OCI-LY7 (cell line): ENCODE results near the gene ADGRD2. TPM values are rescaled to one million over a fixed set of nuclear protein-coding genes. Genes with fewer than 3 reads are reported as not detected.

ENCODE experiments used
- BruUV-seq: library from RNA; stranded (reverse); fragments of 400-500 nt; replicated peaks from 2 replicates; lab custom pipeline; 2021; lab: Mats Ljungman, UMichigan
- CTCF ChIA-PET: fragments of 300-600 bp; sonication (Branson Sonifier 250); formaldehyde crosslinking; loops from one replicate; lab custom pipeline; 2022; ENCODE audit warnings: antibody characterized with exemption; ENCODE audit not compliant: unreplicated experiment; lab: Charles Lee
- POLR2A ChIA-PET: fragments of 300-600 bp; sonication (Branson Sonifier 250); formaldehyde crosslinking; loops from one replicate; lab custom pipeline; 2022; ENCODE audit warnings: antibody characterized with exemption; lab: Charles Lee
- DNase-seq: peaks from one replicate; pipeline ENCODE4 v3.0.0-alpha.2; 2015; ENCODE audit warnings: low spot score
- H2AFZ ChIP-seq: fragments of 200-600 bp; sonication (generic), shearing (Covaris generic); 2 replicates; pipeline ENCODE4 v1.6.1; 2014; ENCODE audit warnings: mild to moderate bottlenecking, antibody characterized with exemption, low read length, moderate library complexity
- H3K27ac ChIP-seq: fragments of 200-600 bp; sonication (generic); 2 replicates; pipeline ENCODE4 v1.5.1; 2014; ENCODE audit warnings: mixed run types, low read depth, mild to moderate bottlenecking, moderate library complexity, low read length, inconsistent platforms; ENCODE audit not compliant: poor library complexity, severe bottlenecking
- H3K36me3 ChIP-seq: fragments of 200-600 bp; sonication (generic); 2 replicates; pipeline ENCODE4 v1.6.1; 2014; ENCODE audit warnings: mild to moderate bottlenecking, antibody characterized with exemption, low read length, moderate library complexity, mixed read lengths; ENCODE audit not compliant: insufficient read depth
- H3K4me1 ChIP-seq: fragments of 200-600 bp; sonication (generic); 2 replicates; pipeline ENCODE4 v1.5.1; 2014; ENCODE audit warnings: mild to moderate bottlenecking, low read length; ENCODE audit not compliant: insufficient read depth, poor library complexity, severe bottlenecking
- H3K4me2 ChIP-seq: fragments of 200-600 bp; sonication (generic); 2 replicates; pipeline ENCODE4 v1.6.1; 2014; ENCODE audit warnings: mild to moderate bottlenecking, low read length
- H3K4me3 ChIP-seq: fragments of 200-600 bp; sonication (generic); 2 replicates; pipeline ENCODE4 v1.5.1; 2014; ENCODE audit warnings: mild to moderate bottlenecking, low read depth, low read length; ENCODE audit not compliant: poor library complexity, severe bottlenecking
- H3K79me2 ChIP-seq: fragments of 200-600 bp; sonication (generic); 2 replicates; pipeline ENCODE4 v1.6.1; 2016; ENCODE audit warnings: low read depth, mild to moderate bottlenecking, low read length, moderate library complexity, mixed read lengths; ENCODE audit not compliant: insufficient read depth
- H3K9me2 ChIP-seq: fragments of 200-600 bp; sonication (generic); 2 replicates; pipeline ENCODE4 v1.6.1; 2016; ENCODE audit warnings: mild to moderate bottlenecking, low read length, mixed read lengths; ENCODE audit not compliant: insufficient read depth
- H3K9me3 ChIP-seq: fragments of 200-600 bp; sonication (generic); 2 replicates; pipeline ENCODE4 v1.6.1; 2014; ENCODE audit warnings: mild to moderate bottlenecking, mixed run types, low read length, mixed read lengths
- H4K20me1 ChIP-seq: fragments of 200-600 bp; sonication (generic); 2 replicates; pipeline ENCODE4 v1.6.1; 2014; ENCODE audit warnings: mild to moderate bottlenecking, antibody characterized with exemption, low read length, moderate library complexity, mixed read lengths; ENCODE audit not compliant: insufficient read depth
- EZH2phosphoT487 ChIP-seq: fragments of 200-600 bp; sonication (generic); IDR thresholded peaks from 2 replicates; pipeline ENCODE4 v1.6.1; 2018; ENCODE audit warnings: low read depth, borderline replicate concordance, mild to moderate bottlenecking, mixed run types, antibody characterized with exemption, low read length, moderate library complexity, mixed read lengths
- intact Hi-C: fragments of 100-400 bp; cut with micrococcal nuclease; formaldehyde crosslinking; loops from one replicate; pipeline ENCODE4 v1.10.0; 2022; ENCODE audit not compliant: unreplicated experiment
- total RNA-seq, 2 experiments: library from RNA; depleted of rRNA in 1 of 2; stranded (reverse); fragments of >200 nt in 1 of 2; shearing (Covaris generic) in 1 of 2; gene quantifications; 2 replicates each; pipeline ENCODE4 v1.2.3, GENCODE V29; 2014 to 2022
- TF ChIP-seq, protein P1 (sequence below): fragments of 200-600 bp; sonication (generic); conservative IDR thresholded peaks from 2 replicates; pipeline ENCODE4 v1.5.1; 2014; ENCODE audit warnings: mild to moderate bottlenecking, antibody characterized with exemption, low read length, moderate library complexity, mixed read lengths

ADGRD2 gene
- total RNA-seq, 2 experiments from 2014 or later = not detected

DNA sequence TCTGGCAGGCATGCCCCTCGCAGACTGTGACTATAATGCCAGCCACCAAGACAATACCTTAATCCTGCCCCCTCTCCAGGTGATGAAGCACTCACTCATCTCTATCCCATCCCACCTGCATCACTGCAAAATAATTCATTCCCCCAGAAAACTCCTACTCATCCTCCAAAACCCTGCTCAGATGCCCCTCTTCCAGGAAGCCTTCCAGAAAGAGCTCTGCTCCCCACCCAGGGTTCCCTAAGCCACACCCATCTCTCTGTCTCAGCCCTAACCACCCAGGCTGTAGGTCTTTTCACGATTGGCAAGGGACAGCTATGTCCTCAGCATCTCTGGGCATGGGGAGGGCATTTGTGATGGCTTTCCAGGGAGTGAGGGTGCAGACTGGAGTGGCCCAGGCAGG lies 39.8 kb downstream of the ADGRD2 start:
- Histone ChIP-seq H3K9me3 (no peaks in the 10 kb centered on the region), H3K79me2 (no peaks in the 10 kb centered on the region), H3K27ac (no peak overlapping the region), H2AFZ (no peak overlapping the region), H3K4me3 (no peak overlapping the region), H3K9me2 (no peaks in the 10 kb centered on the region), H3K4me1 (no peaks in the 10 kb centered on the region), H3K36me3 (no peaks in the 10 kb centered on the region), H4K20me1 (no peaks in the 10 kb centered on the region), H3K4me2 (no peak overlapping the region)
- no peak for TF ChIP-seq EZH2phosphoT487
- TF ChIP-seq, protein P1, sequence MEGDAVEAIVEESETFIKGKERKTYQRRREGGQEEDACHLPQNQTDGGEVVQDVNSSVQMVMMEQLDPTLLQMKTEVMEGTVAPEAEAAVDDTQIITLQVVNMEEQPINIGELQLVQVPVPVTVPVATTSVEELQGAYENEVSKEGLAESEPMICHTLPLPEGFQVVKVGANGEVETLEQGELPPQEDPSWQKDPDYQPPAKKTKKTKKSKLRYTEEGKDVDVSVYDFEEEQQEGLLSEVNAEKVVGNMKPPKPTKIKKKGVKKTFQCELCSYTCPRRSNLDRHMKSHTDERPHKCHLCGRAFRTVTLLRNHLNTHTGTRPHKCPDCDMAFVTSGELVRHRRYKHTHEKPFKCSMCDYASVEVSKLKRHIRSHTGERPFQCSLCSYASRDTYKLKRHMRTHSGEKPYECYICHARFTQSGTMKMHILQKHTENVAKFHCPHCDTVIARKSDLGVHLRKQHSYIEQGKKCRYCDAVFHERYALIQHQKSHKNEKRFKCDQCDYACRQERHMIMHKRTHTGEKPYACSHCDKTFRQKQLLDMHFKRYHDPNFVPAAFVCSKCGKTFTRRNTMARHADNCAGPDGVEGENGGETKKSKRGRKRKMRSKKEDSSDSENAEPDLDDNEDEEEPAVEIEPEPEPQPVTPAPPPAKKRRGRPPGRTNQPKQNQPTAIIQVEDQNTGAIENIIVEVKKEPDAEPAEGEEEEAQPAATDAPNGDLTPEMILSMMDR = no peak
- CTCF ChIA-PET = no interaction called here
- BruUV-seq = no TSS peak
- no peak for DNase-seq
- POLR2A ChIA-PET = no interaction called here
- intact Hi-C loops = no loop called here

DNA sequence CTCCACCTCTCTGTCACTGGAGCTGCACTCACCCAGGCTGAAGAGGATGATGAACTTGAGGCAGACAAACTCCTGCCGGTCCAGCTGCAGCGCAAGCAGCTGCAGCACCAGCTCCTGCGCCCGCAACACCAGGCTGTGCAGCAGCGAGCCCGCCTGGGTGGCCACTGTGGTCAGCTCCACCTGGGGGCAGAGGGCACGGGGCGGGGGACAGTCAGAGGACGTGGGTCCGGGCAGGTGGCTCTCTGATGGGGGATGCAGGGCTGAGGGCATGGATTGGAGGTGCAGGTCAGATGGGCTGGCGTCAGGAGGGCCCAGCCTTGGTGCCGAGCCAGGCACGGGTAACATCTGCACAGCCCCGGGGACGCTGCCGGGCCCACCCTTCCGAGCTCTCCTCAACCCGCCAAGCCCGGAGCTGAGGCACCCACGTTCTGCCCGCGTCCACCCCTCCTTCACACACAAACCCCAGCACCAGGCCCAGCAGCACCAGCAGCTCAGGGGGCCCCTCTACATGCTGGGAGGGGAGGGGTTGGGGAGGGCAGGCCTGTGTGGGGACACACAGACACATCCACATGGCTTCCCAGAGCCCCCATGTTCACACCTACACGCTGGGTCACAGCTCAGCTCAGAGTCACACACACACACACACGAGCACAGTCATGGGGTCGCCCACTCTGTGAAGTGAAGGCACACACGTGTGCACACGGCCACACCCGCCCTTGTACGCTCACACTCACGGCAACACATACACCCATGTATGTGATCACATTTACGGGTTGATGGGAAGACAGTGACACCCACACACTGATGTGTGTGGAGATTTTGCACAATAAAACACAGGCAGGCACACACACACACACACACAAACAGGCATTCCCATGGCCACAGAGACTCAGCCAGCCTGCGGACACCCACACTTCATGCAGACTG lies 41.1 kb downstream of the ADGRD2 start:
- no peaks in the 10 kb centered on the region for H3K36me3 ChIP-seq
- H4K20me1 ChIP-seq = no peaks in the 10 kb centered on the region
- ChIA-PET POLR2A (interaction anchor here (0.6 kb wide), 1 partner anchor 43 kb away, joined by 4 read pairs; no protein-coding TSS in a partner anchor), CTCF (interaction anchor here (0.6 kb wide), 1 partner anchor 34 kb away, joined by 4 read pairs; no protein-coding TSS in a partner anchor)
- no peaks in the 10 kb centered on the region for H3K79me2 ChIP-seq
- no TSS peak for BruUV-seq
- H3K4me3 ChIP-seq = no peak overlapping the region
- intact Hi-C loops = no loop called here
- no peak overlapping the region for H2AFZ ChIP-seq
- TF ChIP-seq, protein P1 = no peak
- no peak for TF ChIP-seq EZH2phosphoT487
- no peaks in the 10 kb centered on the region for H3K4me1 ChIP-seq
- no peak for DNase-seq
- H3K4me2 ChIP-seq = no peak overlapping the region
- no peaks in the 10 kb centered on the region for H3K9me2 ChIP-seq
- no peak overlapping the region for H3K27ac ChIP-seq
- H3K9me3 ChIP-seq = no peaks in the 10 kb centered on the region

DNA sequence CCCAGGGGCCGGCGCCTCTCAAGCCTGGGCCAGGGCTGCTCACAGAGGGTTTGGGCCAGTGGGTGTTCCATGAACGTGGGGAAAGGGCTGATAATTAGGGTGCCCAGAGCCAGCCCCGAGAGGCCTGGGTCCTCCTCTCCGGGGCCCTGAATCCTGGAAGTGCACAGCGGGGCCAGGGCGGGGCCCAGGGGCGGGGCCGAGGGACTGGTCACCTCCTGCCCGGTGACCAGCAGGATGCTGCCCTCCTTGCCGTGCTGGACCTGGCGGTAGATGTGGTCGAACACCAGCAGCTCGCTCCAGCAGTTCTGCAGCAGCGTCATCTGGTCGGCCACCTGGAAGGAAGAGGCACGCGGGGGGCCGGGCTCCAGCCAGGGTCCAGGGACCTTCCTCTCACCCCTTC lies 42.6 kb downstream of the ADGRD2 start:
- BruUV-seq = no TSS peak
- ChIA-PET CTCF (no interaction called here), POLR2A (no interaction called here)
- intact Hi-C loops = no loop called here
- Histone ChIP-seq H3K4me2 (no peak overlapping the region), H3K4me3 (no peak overlapping the region), H3K36me3 (no peaks in the 10 kb centered on the region), H3K4me1 (no peaks in the 10 kb centered on the region), H2AFZ (no peak overlapping the region), H3K27ac (no peak overlapping the region), H3K9me2 (no peaks in the 10 kb centered on the region), H3K79me2 (no peaks in the 10 kb centered on the region), H4K20me1 (no peaks in the 10 kb centered on the region), H3K9me3 (no peaks in the 10 kb centered on the region)
- DNase-seq = no peak
- TF ChIP-seq, protein P1 = no peak
- TF ChIP-seq EZH2phosphoT487 = no peak
